SHP77 treated with DMSO at 0.1 percent for 48 hours (cell line): ENCODE measurements around the gene PRRG2.

Experiments
- DNase-seq: peaks from one replicate; lab custom pipeline; 2025; lab: John Stamatoyannopoulos, UW

The PRRG2 gene

GRCh38 chr19:49581007-49581508 lies at the start of gene PRRG2:
Gene PRRG2, plus strand, starts transcription at chr19:49581316. Its CDS starts 1,904 bp downstream, at chr19:49583220.
- no peak for DNase-seq

DNA sequence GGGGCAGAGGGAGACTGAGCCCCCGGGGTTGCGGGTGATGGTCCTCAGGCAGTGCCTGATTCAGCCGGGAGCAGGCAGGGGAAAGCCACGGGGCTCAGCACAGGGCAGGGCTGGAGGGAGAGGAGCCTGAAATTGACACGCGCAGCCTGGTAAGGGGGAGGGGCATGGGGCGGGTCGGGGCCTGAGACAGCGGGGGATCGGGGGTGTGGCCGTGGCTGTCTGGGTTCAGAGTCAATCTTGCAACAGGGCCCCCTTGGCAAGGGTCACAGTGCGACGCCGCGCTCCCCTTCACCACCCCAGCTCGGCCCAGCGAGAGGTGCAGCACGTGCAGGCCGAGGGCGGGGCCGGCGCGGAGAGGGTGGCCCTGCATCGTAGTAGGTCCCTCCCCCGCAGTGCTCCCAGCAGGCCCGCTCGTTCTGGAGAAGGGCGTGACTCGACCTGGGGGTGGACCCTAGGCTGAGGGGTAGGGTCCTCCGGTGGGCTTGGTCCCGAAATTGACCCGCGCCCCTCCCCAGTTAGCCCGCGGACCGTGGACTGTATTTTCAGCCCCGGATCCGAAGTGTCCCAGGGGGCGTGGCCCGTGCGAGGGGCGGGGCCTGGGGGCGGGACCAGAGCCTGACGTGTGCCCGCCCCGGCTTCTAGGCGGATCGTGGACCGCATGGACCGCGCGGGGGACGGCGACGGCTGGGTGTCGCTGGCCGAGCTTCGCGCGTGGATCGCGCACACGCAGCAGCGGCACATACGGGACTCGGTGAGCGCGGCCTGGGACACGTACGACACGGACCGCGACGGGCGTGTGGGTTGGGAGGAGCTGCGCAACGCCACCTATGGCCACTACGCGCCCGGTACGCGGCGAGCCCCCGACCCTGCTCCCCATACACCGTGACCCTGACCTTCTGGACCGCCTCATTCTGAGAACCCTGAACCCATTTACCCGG lies 47.3 kb upstream of the PRRG2 start:
- peak; percentile 41 for DNase-seq

DNA sequence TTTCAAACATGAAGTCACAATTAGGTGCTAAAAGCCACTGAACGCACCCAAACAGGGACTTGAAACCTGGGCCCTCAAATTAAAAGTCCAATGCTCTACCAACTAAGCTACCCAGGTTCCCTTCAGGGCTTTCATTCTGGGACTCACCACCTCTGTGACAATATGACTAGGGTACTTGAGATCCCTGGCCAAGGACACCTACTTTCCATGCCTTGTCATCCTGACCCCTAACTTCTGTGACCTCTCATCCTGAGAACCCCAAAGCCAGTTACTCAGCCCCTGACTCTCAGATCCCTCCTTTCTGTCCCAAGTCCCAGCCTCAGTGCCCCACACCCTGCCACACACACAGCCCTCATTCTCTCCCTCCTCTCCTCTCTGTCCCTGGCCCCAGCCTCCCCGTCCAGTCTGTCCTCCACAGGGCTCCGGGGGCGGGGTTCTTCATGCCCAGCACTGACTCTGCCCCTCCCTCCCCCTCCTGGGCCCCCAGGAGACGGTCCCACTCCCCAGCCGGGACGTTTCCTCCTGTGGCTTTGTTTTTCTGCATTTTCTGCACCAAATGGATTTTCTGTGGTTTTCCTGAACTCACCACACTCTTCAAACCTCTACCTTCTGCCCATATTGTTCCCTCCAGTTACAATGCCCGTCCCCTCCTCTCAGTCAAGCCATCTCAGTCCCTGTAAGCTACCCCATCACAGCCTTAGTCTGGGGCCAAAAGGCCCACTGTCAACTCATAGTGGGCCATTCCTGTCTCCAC lies 46.3 kb upstream of the PRRG2 start:
- no peak for DNase-seq

GRCh38 chr19:49536921-49537462 lies 44.1 kb upstream of the PRRG2 start:
- no peak for DNase-seq

GRCh38 chr19:49538643-49539042 lies 42.5 kb upstream of the PRRG2 start:
- DNase-seq = no peak

DNA sequence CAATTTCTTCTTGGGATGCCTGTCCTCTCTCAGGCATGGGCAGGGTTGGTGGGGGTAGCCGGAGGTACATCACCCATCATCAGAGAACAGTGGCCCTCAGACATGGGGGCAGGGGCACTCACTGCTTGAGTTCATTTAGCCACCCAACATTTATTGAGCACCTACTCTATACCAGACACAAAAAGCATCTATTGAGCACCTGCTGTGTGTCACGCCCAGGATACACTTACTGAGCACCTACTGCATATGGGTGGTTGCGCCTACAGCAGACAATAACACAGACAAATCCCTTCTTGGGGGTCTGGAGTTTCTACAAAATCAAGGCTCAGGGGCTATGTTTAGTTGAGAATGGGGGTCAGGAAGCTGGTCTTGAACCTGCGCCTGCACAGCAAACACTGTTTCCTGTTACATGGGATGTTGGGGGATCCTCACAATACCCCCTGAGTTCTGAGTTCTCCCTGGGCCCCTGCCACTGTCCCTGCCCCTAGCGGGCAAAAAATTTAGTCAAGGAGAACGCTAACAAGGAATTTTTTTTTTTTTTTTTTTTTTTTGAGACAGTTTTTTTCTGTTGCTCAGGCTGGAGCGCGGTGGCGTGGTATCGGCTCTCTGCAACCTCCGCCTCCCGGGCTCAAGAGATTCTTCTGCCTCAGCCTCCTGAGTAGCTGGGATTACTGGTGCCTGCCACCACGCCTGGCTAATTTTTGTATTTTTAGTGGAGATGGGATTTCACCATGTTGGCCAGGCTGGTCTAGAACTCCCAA lies 41.7 kb upstream of the PRRG2 start:
- DNase-seq = no peak

GRCh38 chr19:49541914-49542313 lies 39.2 kb upstream of the PRRG2 start:
- no peak for DNase-seq

GRCh38 chr19:49542446-49542845 lies 38.7 kb upstream of the PRRG2 start:
- DNase-seq = no peak

DNA sequence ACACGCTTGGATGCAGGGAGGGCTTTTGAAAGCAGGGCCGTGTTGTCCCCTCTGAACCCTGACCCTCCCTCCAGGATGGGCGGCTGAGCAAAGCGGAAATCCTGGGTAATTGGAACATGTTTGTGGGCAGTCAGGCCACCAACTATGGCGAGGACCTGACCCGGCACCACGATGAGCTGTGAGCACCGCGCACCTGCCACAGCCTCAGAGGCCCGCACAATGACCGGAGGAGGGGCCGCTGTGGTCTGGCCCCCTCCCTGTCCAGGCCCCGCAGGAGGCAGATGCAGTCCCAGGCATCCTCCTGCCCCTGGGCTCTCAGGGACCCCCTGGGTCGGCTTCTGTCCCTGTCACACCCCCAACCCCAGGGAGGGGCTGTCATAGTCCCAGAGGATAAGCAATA lies 38.1 kb upstream of the PRRG2 start:
- no peak for DNase-seq

GRCh38 chr19:49544154-49544553 lies 37.0 kb upstream of the PRRG2 start:
- no peak for DNase-seq

- DNase-seq = peak; percentile 61
Measured at GRCh38 chr19:49546825-49547565, 34.1 kb upstream of the PRRG2 start.

DNA sequence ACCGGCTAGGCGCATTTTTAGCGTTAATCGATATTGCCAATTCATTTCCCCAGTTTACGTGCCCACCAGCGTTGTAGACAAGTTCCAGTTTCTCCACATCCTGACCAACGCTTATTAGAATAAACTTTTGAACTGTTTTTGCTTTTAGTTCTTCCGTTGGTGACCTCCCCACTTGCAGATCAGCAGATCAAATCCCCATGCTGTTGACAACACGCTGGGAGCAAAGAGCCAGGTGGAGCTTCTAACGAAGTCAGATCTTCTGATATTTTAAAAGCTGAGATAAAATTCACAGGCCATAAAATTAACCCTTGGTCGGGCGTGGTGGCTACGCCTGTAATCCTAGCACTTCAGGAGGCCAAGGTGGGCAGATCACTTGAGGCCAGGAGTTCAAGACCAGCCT lies 32.1 kb upstream of the PRRG2 start:
- no peak for DNase-seq

GRCh38 chr19:49551531-49551930 lies 29.6 kb upstream of the PRRG2 start:
- DNase-seq = no peak

GRCh38 chr19:49552749-49553148 lies 28.4 kb upstream of the PRRG2 start:
- no peak for DNase-seq

DNA sequence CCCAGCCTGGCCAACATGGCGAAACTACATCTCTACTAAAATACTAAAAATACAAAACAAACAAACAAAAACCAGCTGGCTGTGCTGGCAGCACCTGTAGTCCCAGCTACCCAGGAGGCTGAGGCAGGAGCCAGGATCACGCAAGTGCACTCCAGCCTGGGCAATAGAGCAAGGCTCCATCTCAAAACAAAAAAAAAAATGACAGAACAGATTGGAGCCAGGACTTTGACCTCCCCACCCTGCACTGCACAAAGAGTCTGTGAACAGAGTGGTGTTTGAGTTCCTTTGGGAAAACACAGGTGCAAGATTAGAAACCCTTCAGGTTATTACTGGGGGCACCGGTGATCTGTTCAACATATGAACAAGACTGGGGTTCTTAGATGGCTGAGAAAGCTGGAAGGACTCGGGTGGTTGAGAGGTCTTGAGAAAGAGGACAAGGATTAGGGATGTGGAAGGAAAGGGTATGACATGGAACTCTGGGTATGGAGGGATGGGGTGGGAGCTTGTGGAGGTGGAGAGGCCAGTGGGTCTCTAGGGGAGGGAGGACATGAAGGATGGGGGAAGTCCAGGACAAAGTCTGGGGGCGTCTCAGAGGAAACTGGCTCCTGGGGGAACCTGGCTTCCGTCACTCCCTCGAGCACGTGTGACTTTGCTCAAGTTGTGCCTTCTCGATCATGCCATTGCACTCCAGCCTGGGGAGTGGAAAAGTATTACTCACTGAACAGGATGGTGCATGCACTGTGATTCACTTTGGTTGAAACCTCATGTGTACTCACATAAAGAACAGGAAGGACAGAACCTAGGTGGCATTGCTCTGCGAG lies 27.5 kb upstream of the PRRG2 start:
- no peak for DNase-seq

GRCh38 chr19:49554701-49555181 lies 26.4 kb upstream of the PRRG2 start:
- no peak for DNase-seq

DNA sequence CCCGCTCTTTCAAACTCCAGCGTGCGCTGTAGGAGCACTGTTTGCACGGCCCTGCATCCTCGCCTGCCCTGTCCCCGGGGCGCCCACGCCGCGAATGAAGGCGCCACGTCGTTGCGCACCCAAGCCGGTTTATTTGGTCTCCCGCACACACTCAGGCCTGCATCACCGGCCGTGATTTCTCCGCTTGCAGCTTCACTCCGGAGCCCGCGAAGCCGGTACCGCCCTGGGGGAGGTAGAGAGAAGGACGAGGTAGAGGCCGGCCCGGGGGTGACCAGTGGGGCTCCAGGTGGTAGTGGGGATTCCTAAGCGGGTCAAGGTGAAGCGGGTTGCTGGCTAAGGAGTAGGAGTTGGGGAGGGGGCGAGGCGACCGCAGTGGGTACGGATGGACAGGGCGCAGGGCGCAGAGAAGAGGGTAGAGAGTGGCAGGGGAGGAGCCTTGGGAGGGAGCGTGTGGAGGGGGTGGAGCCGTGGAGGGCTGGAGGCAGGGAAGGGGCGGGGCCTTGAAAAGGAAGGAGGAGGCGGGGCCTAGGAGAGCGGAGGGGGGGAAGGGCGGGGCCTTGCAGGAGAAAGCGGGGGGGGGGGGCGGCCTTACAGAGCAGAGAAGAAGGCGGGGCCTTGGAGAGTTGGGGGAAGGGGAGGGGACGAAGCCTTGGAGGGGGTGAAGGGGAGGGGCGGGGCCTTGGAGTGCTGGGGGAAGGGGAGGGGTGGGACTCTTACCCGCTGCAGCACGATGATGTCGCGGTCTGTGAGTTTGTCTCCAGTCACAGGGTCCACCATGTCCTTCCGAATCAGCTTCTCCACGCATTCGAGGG lies 25.3 kb upstream of the PRRG2 start:
- DNase-seq = no peak

GRCh38 chr19:49556412-49557398 lies 24.4 kb upstream of the PRRG2 start:
- DNase-seq = no peak
